GM23248 (cell line): ENCODE data around the gene CEACAM21.

Experiments used
- EZH2 ChIP-seq: fragments of 200-600 bp; sonication (generic); IDR thresholded peaks from 2 replicates; pipeline ENCODE4 v1.6.1; 2018; ENCODE audit warnings: antibody characterized with exemption, mild to moderate bottlenecking; ENCODE audit not compliant: insufficient read depth, poor library complexity, severe bottlenecking
- EZH2phosphoT487 ChIP-seq: fragments of 200-600 bp; sonication (generic); IDR thresholded peaks from 2 replicates; pipeline ENCODE4 v1.6.1; 2018; ENCODE audit warnings: antibody characterized with exemption, moderate library complexity, mild to moderate bottlenecking, low read depth; ENCODE audit not compliant: insufficient read depth

DNA sequence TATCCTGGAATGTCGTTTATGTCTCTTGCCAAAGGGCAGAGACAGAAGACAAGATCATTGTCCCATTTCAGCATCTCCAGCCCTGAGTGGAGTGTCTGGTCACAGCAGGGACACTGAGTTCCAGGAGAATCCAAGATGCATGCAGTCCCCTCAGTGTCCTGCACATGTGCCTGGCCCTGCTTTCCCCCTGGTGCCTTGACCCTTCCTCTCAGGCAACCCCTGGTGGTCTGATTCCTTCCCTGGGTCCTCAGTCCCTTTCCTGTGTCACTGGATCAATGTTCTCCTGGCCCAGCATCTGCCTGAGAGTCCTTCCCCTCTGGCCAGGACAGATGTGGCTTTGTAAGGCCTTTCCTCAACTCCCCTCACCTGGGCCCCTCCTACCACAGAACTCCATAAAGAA is 9.0 kb downstream of the CEACAM21 start:
- TF ChIP-seq EZH2, result no peak
- TF ChIP-seq EZH2phosphoT487, result no peak
